DMS53 (cell line): ENCODE measurements around the gene CENPW.

Experiments
- DNase-seq: peaks from one replicate; lab custom pipeline; 2025; lab: John Stamatoyannopoulos, UW

The CENPW gene

GRCh38 chr6:126373344-126373743 is 33.4 kb downstream of the CENPW start:
- no peak for DNase-seq

GRCh38 chr6:126374372-126374771 is 34.5 kb downstream of the CENPW start:
- DNase-seq = no peak

GRCh38 chr6:126376682-126377081 is 36.8 kb downstream of the CENPW start:
- DNase-seq = no peak

GRCh38 chr6:126377594-126378153 is 37.8 kb downstream of the CENPW start:
- DNase-seq = no peak

GRCh38 chr6:126380072-126380583 is 40.2 kb downstream of the CENPW start:
- no peak for DNase-seq

- DNase-seq = no peak
Measured at GRCh38 chr6:126381498-126381897, 41.6 kb downstream of the CENPW start.

- no peak for DNase-seq
Measured at GRCh38 chr6:126383203-126383602, 43.3 kb downstream of the CENPW start.

- no peak for DNase-seq
Measured at GRCh38 chr6:126385536-126385935, 45.6 kb downstream of the CENPW start.

- no peak for DNase-seq
Measured at GRCh38 chr6:126388104-126388598, 48.2 kb downstream of the CENPW start.

GRCh38 chr6:126396131-126396530 is 56.2 kb downstream of the CENPW start:
- peak; percentile 91 for DNase-seq
